PFSK-1 (cell line): ENCODE data around the gene ITGB3BP.

Source experiments
- FOXP2 ChIP-seq: optimal IDR thresholded peaks from 2 replicates; pipeline ENCODE3; 2011; ENCODE audit warnings: borderline replicate concordance, control low read depth, inconsistent platforms; ENCODE audit not compliant: insufficient read depth; ENCODE audit errors: extremely low read length, extremely low read depth
- POLR2AphosphoS5 ChIP-seq: IDR thresholded peaks from 2 replicates; pipeline ENCODE4 v1.6.1; 2012; ENCODE audit warnings: low read depth, mild to moderate bottlenecking, control low read depth, low read length, moderate library complexity
- SIN3A ChIP-seq: IDR thresholded peaks from 2 replicates; pipeline ENCODE4 v1.6.1; 2012; ENCODE audit warnings: mild to moderate bottlenecking, low read length, moderate library complexity, borderline replicate concordance; ENCODE audit not compliant: insufficient read depth
- TAF1 ChIP-seq: IDR thresholded peaks from 2 replicates; pipeline ENCODE4 v1.6.1; 2012; ENCODE audit warnings: low read length, control low read depth, borderline replicate concordance; ENCODE audit not compliant: insufficient read depth
- TF ChIP-seq, protein P1 (sequence below), 2 experiments: IDR thresholded peaks; 2 replicates each; pipeline versions ENCODE4 v1.6.1 to v1.8.0; 2011 to 2012; ENCODE audit warnings: low read depth in 2 of 2, low read length in 2 of 2, control low read depth in 1 of 2, inconsistent platforms in 1 of 2, mild to moderate bottlenecking in 1 of 2, moderate library complexity in 1 of 2; ENCODE audit not compliant: insufficient read depth in 1 of 2

Gene ITGB3BP

GRCh38 chr1:63453232-63453631 is 69.8 kb downstream of the ITGB3BP start:
- no peak for TF ChIP-seq FOXP2
- TF ChIP-seq, protein P1, sequence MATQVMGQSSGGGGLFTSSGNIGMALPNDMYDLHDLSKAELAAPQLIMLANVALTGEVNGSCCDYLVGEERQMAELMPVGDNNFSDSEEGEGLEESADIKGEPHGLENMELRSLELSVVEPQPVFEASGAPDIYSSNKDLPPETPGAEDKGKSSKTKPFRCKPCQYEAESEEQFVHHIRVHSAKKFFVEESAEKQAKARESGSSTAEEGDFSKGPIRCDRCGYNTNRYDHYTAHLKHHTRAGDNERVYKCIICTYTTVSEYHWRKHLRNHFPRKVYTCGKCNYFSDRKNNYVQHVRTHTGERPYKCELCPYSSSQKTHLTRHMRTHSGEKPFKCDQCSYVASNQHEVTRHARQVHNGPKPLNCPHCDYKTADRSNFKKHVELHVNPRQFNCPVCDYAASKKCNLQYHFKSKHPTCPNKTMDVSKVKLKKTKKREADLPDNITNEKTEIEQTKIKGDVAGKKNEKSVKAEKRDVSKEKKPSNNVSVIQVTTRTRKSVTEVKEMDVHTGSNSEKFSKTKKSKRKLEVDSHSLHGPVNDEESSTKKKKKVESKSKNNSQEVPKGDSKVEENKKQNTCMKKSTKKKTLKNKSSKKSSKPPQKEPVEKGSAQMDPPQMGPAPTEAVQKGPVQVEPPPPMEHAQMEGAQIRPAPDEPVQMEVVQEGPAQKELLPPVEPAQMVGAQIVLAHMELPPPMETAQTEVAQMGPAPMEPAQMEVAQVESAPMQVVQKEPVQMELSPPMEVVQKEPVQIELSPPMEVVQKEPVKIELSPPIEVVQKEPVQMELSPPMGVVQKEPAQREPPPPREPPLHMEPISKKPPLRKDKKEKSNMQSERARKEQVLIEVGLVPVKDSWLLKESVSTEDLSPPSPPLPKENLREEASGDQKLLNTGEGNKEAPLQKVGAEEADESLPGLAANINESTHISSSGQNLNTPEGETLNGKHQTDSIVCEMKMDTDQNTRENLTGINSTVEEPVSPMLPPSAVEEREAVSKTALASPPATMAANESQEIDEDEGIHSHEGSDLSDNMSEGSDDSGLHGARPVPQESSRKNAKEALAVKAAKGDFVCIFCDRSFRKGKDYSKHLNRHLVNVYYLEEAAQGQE (IDR thresholded peaks at IDR 0.05; ENCODE audit: insufficient read depth in 1 of 2, low read depth in 2 of 2, low read length in 2 of 2) = no peak
- no peak for TF ChIP-seq POLR2AphosphoS5
- no peak for TF ChIP-seq SIN3A
- no peak for TF ChIP-seq TAF1

DNA sequence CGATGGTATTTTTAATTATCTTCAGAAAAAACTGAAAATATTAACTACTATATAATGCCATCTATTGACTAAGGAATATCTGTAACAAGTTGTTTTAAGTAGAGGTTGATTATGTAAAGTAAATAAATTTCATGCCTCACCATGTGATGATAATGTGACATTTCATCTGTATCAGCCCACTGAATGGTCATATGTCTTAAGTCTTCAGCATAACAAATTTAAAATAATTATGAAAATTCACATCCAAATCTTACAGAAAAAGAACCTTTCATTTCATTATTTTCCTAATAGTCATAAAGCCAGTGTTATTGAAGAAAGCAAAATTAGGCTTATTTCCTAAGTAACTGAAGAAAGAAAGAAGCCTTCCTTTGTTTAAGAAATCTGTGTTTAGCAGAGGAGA is 72.6 kb downstream of the ITGB3BP start:
- TF ChIP-seq FOXP2 (no peak), TAF1 (no peak), SIN3A (no peak), POLR2AphosphoS5 (no peak)
- TF ChIP-seq, protein P1 (IDR thresholded peaks at IDR 0.05; ENCODE audit: insufficient read depth in 1 of 2, low read depth in 2 of 2, low read length in 2 of 2) = no peak

- TF ChIP-seq TAF1 (no peak), FOXP2 (no peak), POLR2AphosphoS5 (no peak), SIN3A (no peak)
- TF ChIP-seq, protein P1 (IDR thresholded peaks at IDR 0.05; ENCODE audit: insufficient read depth in 1 of 2, low read depth in 2 of 2, low read length in 2 of 2) = no peak
Observed at GRCh38 chr1:63448731-63449246, 74.2 kb downstream of the ITGB3BP start.

GRCh38 chr1:63442141-63442475 is 80.9 kb downstream of the ITGB3BP start:
- no peak for TF ChIP-seq TAF1
- TF ChIP-seq, protein P1 (IDR thresholded peaks at IDR 0.05; ENCODE audit: insufficient read depth in 1 of 2, low read depth in 2 of 2, low read length in 2 of 2) = no peak
- TF ChIP-seq SIN3A = no peak
- no peak for TF ChIP-seq POLR2AphosphoS5
- no peak for TF ChIP-seq FOXP2

DNA sequence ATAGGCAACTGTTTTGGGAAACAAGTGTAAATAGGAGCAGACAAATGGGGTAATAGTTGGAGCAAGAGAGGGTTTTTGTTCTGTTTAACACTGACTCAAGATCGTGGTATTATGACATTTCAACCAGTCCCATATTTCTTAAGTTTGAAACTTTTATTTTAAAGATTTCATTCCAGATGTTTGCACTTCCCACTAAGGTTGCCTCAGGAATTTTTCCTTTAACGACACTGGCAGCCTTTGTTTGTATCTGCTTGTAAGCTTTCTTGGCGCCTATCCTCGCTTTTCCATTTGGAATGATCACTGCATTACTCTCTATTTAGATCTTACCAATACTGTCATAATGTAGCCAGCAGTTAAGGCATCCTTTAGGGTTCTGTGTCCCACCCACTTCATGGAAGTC is 87.9 kb downstream of the ITGB3BP start:
- TF ChIP-seq, protein P1 (IDR thresholded peaks at IDR 0.05; ENCODE audit: insufficient read depth in 1 of 2, low read depth in 2 of 2, low read length in 2 of 2) = no peak
- TF ChIP-seq TAF1 = no peak
- no peak for TF ChIP-seq POLR2AphosphoS5
- no peak for TF ChIP-seq SIN3A
- no peak for TF ChIP-seq FOXP2
